Middle frontal gyrus (tissue), 1 donor: ENCODE results near the gene TTC24.

Source experiments
- DNase-seq: peaks from one replicate; pipeline ENCODE4 v3.0.0-alpha.2; 2015; ENCODE audit warnings: low spot score; ENCODE audit errors: extremely low spot score

The TTC24 gene

DNA sequence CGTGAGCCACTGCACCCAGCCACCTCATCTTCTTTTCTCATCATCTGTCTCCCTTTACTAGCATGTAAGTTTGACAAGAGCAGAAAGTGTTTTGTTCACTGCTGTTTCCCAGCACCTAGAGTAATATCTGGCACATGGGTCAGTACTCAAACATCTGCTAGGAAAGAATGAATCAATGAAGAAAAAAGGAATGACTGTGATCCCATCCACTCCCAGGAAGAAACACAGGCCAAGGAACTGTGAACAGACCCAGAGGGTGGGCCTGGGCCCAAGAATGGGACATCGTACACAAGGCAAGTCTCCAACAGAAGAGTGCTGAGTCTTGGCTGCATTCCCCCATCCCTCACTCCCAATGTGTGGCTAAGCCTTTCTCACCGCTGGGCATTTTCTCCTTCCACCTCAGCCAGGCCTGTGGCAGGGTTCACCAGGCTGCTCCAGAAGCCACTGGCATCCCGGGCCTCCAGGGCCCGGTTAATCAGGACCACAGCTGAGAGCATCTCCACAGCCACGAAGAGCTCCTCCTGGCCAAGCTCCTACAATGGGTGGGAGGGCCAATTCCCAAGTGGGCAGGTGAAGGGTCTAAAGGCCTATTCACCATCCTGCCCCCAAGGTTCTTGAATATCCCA lies 25.6 kb upstream of the TTC24 start:
- no peak for DNase-seq

DNA sequence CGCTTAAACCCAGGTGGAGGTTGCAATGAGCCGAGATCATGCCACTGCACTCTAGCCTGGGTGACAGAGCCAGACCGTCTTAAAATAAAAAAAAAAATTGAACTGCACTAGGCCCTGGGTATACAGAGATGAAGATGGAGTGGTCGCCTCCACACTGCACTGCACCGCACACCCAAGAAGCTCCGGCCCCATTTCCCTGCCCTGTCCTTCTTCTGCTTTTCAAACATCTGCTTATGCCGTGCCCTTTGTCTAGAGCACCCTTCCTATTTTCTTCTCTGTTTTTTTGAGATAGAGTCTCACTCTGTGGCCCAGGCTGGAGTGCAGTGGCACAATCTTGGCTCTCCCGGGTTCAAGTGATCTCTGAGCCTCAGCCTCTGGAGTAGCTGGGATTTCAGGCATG lies 24.6 kb upstream of the TTC24 start:
- DNase-seq: no peak

DNA sequence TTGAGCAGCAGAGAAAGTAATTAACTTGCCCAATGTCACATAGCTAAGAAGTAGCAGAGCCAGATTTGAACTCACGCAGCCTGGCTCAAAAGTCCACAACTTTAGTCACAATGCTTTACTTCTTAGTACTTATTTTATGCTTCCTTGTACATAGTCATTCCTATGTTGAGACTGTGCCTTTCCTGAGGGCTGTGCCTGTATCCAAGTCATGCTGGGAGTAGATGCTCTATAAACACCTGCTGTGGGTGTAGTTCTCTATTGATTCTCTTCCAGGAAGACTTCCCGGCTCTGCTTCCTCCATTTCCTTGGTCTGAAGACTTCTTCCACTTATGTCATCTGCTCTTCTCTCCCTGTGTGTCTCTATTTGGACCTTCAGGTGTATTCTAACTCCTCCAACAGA lies 23.8 kb upstream of the TTC24 start:
- no peak for DNase-seq

DNA sequence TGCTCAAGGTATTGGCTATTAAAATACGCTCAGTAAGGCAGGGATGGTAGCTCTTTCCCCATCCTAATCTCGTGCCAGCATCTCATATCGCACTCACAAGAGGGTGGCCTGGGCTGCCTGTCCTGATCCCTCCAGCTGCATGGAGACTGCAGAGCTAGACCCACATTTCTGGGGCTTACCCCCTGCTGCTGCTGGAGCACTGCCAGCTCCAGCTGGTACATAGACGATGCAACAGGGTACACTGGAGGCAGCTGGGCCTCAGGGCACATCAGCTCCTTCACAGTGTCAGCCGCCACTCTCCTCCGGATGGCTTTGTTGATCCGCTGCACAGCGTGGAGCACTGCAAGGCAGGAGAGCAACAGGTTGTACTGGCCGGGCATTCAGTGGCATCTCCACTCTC lies 23.2 kb upstream of the TTC24 start:
- DNase-seq: no peak

DNA sequence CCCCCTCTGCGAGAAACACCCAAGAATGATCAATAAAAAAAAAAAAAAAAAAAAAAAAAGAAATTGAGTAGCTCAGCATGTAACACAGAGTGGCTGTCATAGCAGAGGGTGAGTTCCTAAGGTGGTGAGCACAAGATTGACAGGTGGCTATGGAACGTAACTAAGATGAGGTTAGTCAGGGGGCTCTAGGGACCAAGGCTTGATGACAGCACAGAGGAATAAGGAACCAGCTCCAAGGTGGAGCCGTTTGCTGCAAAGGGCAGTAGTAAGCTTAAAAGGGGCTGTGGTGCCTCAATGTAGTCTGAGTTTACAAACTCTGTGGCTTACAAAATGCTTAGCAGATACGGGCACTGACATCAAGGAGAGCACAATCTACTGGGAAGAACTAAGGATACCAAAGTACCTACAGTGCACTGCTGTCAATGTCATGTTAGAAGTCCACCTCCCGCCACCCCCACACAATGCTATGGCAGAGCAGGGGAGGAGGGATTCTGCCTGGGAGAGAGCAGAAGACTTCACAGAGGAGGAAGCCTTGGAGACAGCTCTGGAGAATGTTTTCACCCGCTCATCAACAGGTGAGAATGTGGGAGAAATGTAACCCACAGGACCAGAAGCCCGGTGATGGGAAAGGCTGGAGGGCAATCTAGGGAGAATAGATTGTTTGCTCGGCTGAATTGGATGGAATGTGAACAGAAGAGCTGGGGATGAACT lies 20.3 kb upstream of the TTC24 start:
- no peak for DNase-seq

DNA sequence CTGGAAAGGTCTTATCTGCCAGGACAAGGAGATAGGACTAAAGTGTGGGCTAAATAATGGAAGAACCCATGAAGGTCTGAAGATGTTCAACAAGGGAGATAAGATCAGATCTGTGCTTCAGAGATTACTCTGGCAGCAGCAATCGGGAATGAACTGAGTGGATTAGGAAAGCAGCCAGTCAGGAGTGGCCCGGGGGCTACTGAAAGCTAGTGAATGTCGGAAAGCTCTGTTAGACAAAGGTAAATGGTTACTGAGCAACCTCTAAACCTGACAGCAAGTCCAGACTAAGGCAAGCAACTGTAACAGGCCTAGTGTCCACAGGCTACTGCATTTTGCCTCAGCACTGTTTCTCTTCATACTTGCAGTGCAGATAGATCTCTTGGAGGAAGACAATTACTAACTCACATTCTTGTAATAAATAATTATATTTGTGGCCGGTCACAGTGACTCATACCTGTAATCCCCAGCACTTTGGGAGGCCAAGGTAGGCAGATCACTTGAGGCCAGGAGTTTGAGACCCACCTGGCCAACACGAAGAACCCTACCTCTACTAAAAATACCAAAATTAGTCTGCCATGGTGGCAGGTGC lies 19.6 kb upstream of the TTC24 start:
- no peak for DNase-seq

DNA sequence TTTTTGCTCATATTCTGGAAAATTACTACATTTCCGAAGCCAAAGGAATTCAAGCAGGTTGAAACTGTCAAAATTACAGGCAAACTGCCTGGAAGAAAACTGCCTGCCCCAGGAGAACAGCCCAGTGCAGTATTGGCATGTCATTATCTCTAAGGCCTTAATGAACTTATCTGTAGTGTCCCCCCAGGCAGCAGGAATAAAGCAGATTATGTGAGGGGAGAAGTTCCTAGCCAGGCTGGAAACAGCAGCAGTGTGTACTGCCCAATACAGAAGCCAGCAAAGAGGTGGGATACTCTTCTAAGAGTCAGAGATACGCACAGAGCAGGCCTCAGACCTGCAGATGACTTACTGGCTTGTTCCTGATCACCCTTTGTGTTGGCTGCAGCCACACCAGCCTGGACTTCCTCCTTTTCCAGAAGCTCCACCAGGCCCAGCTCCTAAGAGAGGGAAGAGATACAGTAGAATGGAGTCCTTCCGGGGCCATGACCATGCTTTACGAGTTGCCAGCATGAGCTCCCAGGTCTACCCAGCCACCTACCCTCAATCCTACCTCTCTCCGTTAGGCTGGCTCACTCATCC lies 18.8 kb upstream of the TTC24 start:
- DNase-seq: no peak

DNA sequence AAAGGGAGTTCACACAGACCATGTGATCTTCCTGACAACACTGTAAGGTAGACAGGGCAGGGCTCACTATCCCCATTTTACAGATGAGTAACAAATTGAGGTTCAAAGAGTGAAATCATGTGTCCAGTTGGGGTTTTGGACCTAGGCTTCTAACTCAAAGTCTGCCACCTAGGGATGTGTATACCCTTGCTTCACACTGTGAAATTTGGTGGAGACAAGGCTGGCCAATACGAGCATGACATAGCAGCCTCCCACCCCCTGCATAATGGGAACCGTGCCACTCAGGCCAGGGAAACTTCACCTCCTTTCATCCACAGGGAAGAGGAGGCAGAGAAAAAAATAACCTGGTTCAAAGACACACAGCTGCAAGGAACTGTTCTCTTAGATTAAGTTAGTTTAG lies 14.0 kb upstream of the TTC24 start:
- DNase-seq: no peak

DNA sequence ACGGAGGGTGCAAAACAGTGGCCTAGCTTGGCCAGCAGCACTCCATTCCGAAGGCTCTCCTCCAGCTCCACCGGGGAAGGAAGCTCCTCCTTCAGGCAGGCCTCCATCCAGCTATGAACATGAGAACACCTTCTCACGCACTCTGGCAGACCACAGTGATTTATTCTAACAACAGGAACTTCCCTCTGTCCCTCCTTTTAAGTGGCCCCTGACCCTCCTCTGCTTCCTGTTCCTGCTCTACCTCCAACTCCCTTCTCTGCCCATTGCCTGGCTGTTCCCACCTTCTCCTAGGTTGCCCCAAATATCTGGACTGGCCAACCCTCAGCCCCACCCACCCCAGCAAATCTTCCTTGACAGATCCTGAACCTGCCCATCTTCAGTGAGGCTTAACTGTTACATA lies 13.1 kb upstream of the TTC24 start:
- DNase-seq: no peak

DNA sequence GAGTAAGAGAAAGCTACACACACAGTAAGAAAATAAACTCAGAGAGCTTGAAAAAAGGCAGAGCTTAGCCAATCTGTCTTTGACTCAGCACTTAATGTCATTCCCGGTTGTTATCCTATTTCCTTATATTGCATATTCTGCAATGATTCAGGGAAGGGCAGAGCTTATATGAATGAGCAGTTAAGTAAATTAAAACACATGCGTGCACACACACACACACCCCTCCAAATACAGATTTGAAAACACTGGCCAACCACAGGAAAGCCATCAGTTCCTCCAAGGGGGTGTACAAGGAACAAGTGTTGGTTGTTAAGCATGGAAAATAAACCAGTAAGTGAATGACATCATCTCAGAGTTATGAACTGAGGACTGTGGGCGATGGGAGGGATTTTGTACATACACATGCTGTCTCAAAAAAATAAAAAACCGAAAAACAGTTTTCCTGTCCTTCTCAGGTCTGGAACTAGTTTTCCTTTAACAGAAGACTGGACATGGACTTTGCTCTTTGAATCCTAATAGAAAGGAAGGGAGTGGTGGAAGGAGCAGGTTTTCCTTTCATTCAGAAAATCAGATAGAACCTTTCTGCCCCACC lies 8.2 kb upstream of the TTC24 start:
- DNase-seq: no peak

DNA sequence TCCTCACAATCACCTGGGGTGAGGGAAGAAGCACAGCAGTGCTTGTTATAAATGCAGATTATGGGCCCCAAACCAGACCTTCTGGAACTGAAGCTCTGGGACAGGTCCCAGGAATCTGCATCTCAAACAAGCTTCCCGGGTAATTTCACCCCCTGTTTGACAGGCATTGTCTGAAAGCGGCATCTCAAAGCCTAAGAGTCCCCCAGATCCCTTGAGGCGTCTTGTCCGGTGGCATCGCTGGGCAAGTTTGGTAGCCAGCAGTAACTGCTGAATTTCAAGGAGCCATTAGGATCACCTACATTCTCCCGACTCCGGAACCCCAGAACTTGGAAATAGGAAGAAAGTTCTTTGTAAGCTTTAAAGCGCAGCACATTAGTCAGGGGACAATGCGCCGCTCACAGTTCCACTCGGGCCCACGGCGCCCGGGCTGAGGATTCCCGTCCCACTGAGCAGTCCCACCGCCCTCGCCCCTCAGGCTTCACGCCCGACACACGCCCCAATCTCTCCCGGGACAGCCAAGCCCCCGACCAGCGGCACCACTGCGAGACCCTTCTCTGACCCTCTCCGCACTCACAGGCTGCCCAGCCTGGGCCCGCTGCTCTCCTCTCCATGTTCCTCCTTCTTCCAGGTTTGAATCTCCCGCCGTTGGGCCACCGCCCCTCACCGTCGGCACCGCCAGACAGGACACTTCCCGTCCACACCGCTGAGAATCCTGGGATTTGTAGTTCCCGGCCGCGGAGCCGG lies 7.4 kb upstream of the TTC24 start, which contains the start of gene IQGAP3:
Gene IQGAP3, minus strand, starts transcription at position 647 of the 744 bp plus-strand sequence. Its CDS starts 36 bp downstream, at position 611.
- peak; percentile 47 for DNase-seq

DNA sequence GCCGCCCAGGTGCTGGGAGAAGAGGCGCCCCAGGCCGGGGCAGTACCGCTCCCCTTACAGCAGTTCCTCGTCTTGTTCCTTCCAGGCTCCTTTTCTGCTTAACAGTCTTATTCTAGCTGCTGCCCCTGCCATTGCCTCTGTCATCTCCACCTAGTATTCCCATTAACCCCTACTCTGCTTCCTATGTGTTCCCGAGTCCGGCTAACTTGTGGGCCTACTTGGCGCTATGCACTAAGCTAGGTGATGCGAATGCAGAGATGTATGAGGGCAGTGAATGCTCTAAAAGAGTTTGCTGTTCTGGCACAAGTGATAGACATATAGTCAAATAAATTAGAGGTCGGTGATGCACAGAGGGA lies 6.9 kb upstream of the TTC24 start:
- DNase-seq: no peak

DNA sequence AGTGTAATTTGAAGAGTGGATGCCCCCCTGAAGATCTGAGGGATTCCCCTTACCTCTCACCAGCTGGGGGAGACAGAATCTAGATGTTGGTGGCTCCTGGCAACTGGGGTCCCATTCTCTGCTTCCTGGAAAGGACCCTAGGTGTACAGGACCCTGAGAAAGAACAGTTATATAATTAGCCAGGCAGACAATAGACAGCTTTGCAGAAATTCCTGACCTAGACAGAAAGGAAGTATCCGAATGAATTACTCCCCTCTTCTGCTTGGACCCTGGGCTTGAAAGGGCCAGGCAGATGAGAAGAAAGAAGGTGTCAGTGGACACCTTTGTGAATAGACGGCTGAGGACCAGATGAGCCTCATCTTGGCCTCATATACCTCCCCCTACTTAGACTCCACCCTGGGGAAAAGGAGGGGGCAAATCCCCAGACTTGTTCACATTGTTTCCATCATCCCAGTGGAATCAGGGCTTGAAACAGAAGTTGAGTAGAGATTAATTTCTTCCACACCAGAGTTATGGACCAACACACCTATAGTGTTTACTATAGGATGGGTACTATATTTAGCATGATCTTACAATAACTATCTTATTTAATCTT lies 5.4 kb upstream of the TTC24 start:
- DNase-seq: no peak

DNA sequence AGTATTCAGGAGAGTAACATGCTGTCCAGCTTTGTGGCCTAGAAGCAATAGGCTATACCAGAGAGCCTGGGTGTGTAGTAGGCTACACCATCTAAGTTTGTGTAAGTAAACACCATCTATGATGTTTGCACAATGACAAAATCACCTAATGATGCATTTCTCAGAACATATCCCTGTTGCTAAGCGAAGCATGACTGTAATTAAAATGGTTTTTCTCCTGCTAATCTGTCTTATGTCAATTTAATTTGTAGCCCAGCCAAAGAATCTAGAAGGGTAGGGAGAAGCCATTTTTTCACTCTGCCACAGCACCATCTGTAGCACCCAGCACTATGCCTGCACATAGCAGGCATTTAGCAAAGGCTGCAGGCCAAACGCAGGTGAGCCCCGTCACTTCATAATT lies 2.0 kb upstream of the TTC24 start:
- DNase-seq: no peak

DNA sequence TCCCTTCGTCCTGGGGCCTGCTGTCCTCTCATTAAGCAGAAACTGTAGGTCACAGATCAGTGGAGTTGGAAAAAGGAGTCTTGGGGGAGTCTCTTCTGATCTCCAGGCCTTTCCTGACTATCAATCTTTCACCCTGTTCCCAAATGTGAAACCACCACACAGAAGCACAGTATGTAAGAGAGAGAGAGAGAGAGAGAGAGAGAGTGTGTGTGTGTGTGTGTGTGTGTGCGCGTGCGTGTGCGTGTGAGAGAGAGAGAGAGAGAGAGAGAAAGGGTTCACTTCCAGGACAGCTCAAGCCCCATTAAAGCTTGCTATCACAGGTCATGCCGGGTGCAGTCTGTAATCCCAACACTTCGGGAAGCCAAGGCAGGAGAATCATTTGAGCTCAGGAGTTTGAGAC lies 1.5 kb upstream of the TTC24 start:
- DNase-seq: no peak

DNA sequence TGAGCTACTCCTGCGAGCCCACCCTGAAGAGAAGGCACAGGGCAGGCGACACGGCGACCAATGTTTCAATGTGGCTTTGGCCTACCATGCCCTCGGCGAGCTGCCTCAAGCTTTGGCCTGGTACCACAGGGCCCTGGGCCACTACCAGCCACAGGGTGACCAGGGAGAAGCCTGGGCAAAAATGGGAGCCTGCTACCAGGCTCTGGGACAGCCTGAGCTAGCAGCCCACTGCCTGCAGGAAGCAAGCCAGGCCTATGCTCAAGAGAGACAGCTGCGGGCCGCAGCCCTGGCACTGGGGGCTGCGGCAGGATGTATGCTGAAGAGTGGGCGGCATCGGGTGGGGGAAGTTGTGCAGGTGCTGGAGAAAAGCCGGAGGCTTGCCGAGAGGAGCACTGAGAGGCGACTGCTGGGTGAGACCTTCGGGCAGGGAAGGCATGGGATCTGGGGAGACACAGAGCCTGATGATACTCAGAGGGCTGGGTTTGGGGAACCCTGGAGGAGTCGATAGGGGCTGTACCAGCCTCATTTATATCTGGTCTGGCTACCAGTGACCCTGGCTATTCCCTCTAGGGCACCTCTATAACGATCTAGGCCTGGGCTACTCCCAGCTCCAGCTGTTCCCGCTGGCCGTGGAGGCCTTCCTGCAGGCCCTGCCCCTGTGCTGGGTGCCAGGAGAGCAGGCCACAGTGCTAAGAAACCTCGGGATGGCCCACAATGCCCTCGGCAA lies 2.3 kb downstream of the TTC24 start:
- DNase-seq: no peak

DNA sequence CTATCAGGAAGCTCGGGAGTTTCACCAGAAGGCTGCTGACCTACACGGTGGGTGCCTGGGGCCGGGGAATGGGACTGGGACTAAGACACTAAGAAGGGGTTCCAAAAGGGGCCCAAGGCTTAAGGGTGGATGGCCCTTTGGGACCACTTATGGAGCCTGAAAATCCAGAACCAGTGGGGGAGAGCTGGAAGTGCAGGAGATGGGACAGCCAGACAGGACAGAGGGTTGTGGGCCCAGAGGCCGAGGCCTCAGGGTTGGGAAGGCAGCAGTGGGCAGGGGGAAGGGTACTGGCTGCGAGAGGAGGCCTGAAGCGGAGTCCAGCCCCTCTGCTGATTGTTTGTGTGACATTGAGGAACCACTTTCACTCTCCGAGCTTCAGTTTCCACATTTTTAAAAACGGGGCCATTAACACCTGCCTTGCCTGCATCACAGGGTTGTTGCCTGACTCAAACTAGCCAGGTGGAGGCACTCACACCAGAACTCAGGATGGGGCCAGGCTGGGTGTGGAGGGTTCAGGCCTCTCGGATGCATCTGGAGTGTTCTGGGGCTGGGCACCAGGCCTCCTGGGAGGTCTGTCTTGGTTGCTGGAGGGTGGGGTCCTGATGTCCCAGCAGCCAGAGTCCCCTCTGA lies 3.0 kb downstream of the TTC24 start:
- DNase-seq: no peak

DNA sequence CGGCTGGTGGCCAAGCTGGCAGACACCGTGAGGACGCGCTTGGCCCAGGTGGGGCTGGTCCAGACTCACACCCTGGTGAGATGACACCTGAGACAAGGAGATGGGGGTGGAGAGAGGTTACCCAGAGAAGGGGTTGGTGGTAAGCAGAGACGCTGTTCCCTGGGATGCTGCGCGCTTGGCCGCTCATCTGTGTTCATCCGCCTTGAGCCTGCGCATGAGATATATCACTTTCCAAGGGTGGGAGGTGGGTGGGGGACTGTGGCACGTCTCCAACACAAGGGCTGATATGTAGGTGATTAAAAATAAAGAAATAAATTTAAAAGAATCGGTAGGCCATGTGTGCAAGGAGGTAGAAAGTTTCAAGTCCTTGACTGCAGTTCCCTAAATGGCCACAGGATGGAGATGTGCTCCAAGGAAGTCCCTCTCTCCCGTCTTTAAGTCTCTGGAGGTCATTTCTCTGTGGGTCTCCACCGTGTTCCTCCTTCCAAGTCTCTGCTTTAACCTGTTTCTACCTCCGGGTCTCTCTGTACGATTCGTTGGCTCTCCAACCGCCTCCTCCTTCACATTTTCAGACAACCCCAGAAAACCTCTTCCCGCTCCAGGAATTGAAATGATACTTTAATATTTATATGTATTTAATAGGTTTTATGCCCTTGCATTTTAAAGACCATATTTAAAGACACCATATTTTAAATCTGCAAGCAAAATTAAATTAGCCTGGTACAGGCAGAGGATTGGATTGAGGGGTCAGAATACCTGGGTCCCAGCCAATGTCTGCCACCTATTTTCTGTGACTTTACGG lies 4.5 kb downstream of the TTC24 start:
- DNase-seq: peak; percentile 81

DNA sequence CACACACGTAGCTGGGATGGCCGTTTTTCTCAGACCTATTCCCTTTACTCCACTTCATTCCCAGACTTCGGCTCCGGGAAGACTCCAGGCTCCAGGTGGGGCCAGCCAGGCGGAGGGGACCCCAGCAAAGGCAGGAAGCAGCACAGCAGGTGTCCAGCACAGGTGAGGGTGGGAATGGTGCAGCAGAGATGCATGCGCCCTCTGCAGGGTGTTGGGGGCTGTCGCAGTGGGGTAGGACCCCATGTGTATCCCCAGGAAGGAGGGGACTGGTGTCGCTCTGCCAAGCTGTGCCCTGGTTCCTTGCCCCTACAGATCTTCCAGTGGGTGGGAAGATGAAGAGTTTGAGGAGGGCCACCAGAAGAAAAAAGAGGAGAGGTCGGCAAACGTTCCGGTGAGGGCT lies 5.3 kb downstream of the TTC24 start:
- DNase-seq: no peak
